ENCODE results near the gene SLIT3.

Gene SLIT3

DNA sequence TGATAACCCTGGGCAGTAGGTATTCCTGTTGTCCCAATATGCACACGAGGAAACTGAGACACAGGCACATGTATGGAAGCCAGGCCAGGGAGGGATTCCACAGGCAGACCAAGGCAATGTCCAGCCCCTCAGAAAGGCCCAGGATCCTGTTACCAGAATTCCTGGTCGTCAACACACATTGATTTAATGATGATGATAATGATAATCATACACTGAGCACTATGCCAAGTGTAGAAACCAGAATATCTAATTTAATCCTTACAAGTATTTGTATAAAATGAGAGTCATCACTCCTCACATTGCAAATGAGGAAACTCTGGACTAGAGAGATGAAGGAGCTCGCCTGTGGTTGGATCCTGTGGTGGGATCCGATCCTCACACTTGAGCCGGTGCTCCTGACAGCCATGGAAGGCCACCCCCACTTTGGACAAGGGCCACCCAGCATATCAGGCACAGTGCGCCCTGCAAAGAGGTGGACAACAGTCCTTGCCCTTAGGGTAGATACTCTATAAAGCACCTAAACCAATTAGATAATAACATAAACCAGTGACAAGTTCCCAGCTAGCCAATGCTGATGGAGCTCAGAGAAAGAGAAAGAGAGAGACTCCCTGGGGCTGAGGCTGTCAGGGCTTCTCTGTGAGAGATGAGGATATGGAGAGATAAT is 185.3 kb downstream of the SLIT3 start:
- no peak overlapping the region for H3K4me3 ChIP-seq (ENCODE audit: low read length)
- no peaks in the 10 kb centered on the region for H3F3A ChIP-seq (ENCODE audit: control insufficient read depth, insufficient read depth)
- TF ChIP-seq EZH2phosphoT487 (IDR thresholded peaks at IDR 0.05; ENCODE audit: borderline replicate concordance, low read length): no peak
- TF ChIP-seq, protein P1, sequence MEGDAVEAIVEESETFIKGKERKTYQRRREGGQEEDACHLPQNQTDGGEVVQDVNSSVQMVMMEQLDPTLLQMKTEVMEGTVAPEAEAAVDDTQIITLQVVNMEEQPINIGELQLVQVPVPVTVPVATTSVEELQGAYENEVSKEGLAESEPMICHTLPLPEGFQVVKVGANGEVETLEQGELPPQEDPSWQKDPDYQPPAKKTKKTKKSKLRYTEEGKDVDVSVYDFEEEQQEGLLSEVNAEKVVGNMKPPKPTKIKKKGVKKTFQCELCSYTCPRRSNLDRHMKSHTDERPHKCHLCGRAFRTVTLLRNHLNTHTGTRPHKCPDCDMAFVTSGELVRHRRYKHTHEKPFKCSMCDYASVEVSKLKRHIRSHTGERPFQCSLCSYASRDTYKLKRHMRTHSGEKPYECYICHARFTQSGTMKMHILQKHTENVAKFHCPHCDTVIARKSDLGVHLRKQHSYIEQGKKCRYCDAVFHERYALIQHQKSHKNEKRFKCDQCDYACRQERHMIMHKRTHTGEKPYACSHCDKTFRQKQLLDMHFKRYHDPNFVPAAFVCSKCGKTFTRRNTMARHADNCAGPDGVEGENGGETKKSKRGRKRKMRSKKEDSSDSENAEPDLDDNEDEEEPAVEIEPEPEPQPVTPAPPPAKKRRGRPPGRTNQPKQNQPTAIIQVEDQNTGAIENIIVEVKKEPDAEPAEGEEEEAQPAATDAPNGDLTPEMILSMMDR (IDR thresholded peaks at IDR 0.05; ENCODE audit: low read depth, low read length, poor library complexity, severe bottlenecking): no peak
- H4K20me1 ChIP-seq (ENCODE audit: control insufficient read depth, insufficient read depth, low read depth, low read length): no peaks in the 10 kb centered on the region
- no peak overlapping the region for H3K27ac ChIP-seq (ENCODE audit: low read depth, low read length)
- no peak overlapping the region for H3K4me2 ChIP-seq (ENCODE audit: low read length)
- no peaks in the 10 kb centered on the region for H3K36me3 ChIP-seq (ENCODE audit: control insufficient read depth, low read length)
- H3K27me3 ChIP-seq (ENCODE audit: control insufficient read depth, low read length): no peaks in the 10 kb centered on the region
- no peaks in the 10 kb centered on the region for H3K79me2 ChIP-seq (ENCODE audit: control insufficient read depth, low read length)
- H3K9me3 ChIP-seq (ENCODE audit: control insufficient read depth, insufficient read depth, low read length): no peaks in the 10 kb centered on the region
- no peaks in the 10 kb centered on the region for H3K4me1 ChIP-seq (ENCODE audit: control insufficient read depth, low read length)
- H3K9me2 ChIP-seq (replicated peaks; ENCODE audit: control insufficient read depth, low read length): no peaks in the 10 kb centered on the region

GRCh38 chr5:169114466-169115065 is 186.4 kb downstream of the SLIT3 start:
- no peaks in the 10 kb centered on the region for H3K79me2 ChIP-seq (ENCODE audit: control insufficient read depth, low read length)
- H3K27ac ChIP-seq (ENCODE audit: low read depth, low read length): no peak overlapping the region
- H3K4me1 ChIP-seq (ENCODE audit: control insufficient read depth, low read length): no peaks in the 10 kb centered on the region
- H4K20me1 ChIP-seq (ENCODE audit: control insufficient read depth, insufficient read depth, low read depth, low read length): no peaks in the 10 kb centered on the region
- H3K9me2 ChIP-seq (replicated peaks; ENCODE audit: control insufficient read depth, low read length): no peaks in the 10 kb centered on the region
- H3K36me3 ChIP-seq (ENCODE audit: control insufficient read depth, low read length): no peaks in the 10 kb centered on the region
- H3K9me3 ChIP-seq (ENCODE audit: control insufficient read depth, insufficient read depth, low read length): no peaks in the 10 kb centered on the region
- no peak overlapping the region for H3K4me3 ChIP-seq (ENCODE audit: low read length)
- H3K4me2 ChIP-seq (ENCODE audit: low read length): no peak overlapping the region
- H3F3A ChIP-seq (ENCODE audit: control insufficient read depth, insufficient read depth): no peaks in the 10 kb centered on the region
- H3K27me3 ChIP-seq (ENCODE audit: control insufficient read depth, low read length): no peaks in the 10 kb centered on the region
- TF ChIP-seq EZH2phosphoT487 (IDR thresholded peaks at IDR 0.05; ENCODE audit: borderline replicate concordance, low read length): no peak
- TF ChIP-seq, protein P1 (IDR thresholded peaks at IDR 0.05; ENCODE audit: low read depth, low read length, poor library complexity, severe bottlenecking): no peak

- H3K79me2 ChIP-seq (ENCODE audit: control insufficient read depth, low read length): no peaks in the 10 kb centered on the region
- TF ChIP-seq, protein P1 (IDR thresholded peaks at IDR 0.05; ENCODE audit: low read depth, low read length, poor library complexity, severe bottlenecking): no peak
- TF ChIP-seq EZH2phosphoT487 (IDR thresholded peaks at IDR 0.05; ENCODE audit: borderline replicate concordance, low read length): no peak
- no peak overlapping the region for H3K4me2 ChIP-seq (ENCODE audit: low read length)
- H3F3A ChIP-seq (ENCODE audit: control insufficient read depth, insufficient read depth): no peaks in the 10 kb centered on the region
- no peak overlapping the region for H3K4me3 ChIP-seq (ENCODE audit: low read length)
- no peak overlapping the region for H3K27ac ChIP-seq (ENCODE audit: low read depth, low read length)
- no peaks in the 10 kb centered on the region for H3K4me1 ChIP-seq (ENCODE audit: control insufficient read depth, low read length)
- H4K20me1 ChIP-seq (ENCODE audit: control insufficient read depth, insufficient read depth, low read depth, low read length): no peaks in the 10 kb centered on the region
- H3K9me3 ChIP-seq (ENCODE audit: control insufficient read depth, insufficient read depth, low read length): no peaks in the 10 kb centered on the region
- H3K27me3 ChIP-seq (ENCODE audit: control insufficient read depth, low read length): 0 out of 2 replicates have a peak, but pooled peaks cover 6% of the 10 kb centered on the region
- no peaks in the 10 kb centered on the region for H3K36me3 ChIP-seq (ENCODE audit: control insufficient read depth, low read length)
- H3K9me2 ChIP-seq (replicated peaks; ENCODE audit: control insufficient read depth, low read length): no peaks in the 10 kb centered on the region
Observed at GRCh38 chr5:169112016-169112415, 188.9 kb downstream of the SLIT3 start.

Measured in DOHH2 (cell line).